ENCODE data around the gene APP. TPM values are rescaled to one million over a fixed set of nuclear protein-coding genes. Genes with fewer than 3 reads are reported as not detected.

APP gene
- total RNA-seq, 4 donors from 2014 or later = 471 to 1,291 (median 672) TPM

DNA sequence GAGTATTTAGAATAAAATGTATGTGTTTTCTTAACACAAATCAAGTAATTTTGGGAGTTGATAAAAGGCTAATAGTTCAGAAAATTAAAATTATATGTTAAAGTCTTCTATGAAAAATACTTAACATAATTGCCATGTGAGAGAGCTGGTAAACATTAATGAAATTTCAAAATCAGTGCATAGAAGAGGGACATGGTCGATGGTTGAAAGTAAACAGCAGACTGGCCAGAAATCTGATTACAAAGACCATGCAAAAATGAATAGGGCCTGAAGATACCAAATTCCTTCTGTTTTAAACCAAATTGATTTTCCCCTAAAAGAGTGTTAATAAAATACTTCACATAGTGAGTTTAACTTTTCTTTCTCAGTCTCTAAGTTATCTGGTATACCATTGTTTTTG, 307.5 kb downstream of the APP start:
- TF ChIP-seq, protein P1, sequence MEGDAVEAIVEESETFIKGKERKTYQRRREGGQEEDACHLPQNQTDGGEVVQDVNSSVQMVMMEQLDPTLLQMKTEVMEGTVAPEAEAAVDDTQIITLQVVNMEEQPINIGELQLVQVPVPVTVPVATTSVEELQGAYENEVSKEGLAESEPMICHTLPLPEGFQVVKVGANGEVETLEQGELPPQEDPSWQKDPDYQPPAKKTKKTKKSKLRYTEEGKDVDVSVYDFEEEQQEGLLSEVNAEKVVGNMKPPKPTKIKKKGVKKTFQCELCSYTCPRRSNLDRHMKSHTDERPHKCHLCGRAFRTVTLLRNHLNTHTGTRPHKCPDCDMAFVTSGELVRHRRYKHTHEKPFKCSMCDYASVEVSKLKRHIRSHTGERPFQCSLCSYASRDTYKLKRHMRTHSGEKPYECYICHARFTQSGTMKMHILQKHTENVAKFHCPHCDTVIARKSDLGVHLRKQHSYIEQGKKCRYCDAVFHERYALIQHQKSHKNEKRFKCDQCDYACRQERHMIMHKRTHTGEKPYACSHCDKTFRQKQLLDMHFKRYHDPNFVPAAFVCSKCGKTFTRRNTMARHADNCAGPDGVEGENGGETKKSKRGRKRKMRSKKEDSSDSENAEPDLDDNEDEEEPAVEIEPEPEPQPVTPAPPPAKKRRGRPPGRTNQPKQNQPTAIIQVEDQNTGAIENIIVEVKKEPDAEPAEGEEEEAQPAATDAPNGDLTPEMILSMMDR (IDR thresholded peaks at IDR 0.05) = no peak
- TF ChIP-seq POLR2A (IDR thresholded peaks at IDR 0.05) = no peak
- no peak for TF ChIP-seq POLR2AphosphoS5 (IDR thresholded peaks at IDR 0.05)
- no peak for TF ChIP-seq EP300 (IDR thresholded peaks at IDR 0.05; ENCODE audit: low read depth)
- H3K9me3 ChIP-seq = no peaks in the 10 kb centered on the region
- peaks cover 0 to 5% (median 2%) of the 10 kb centered on the region in 4 donors for H3K4me1 ChIP-seq
- intact Hi-C loops (cut with DNase I; ENCODE audit: low total_unique reads) = no loop called here
- no peaks in the 10 kb centered on the region for H3K27me3 ChIP-seq
- H3K27ac ChIP-seq = no peak overlapping the region
- DNase-seq = no peak
- no peaks in the 10 kb centered on the region for H3K36me3 ChIP-seq
- 29 to 46% methylated on average over 1 of the region's 1 CpG for WGBS, 2 donors (ENCODE audit: low coverage in 1 of 2)
- no peak overlapping the region for H3K4me3 ChIP-seq
- in situ Hi-C loops (cut with MboI; ENCODE audit: low pct_ligation_motif_present in 1 of 4, low pct_unique_long_range_greater_than_20kb in 1 of 4, low sequenced_read_pairs in 3 of 4) = no loop called here

DNA sequence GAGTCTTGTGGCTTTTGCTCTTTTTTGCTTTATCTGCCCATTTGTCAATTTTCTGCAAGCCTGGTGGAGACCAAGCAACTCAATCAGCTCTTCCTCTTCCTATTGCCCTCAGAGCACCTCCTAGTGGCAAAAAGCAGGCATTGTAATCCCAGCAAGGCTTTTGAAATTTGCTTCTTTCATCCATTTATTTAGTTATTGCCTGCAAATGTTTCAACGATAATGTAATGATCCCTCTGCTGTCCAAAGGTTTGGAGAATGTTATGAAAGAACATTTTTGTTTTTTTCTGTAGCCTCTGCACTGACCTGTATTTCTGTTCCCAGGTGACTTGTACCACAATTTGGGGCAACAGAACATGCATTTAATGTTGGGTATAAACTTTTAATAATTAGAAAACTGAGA, 308.0 kb downstream of the APP start:
- H3K36me3 ChIP-seq = no peaks in the 10 kb centered on the region
- no peaks in the 10 kb centered on the region for H3K9me3 ChIP-seq
- H3K4me1 ChIP-seq = peaks cover 0 to 5% (median 2%) of the 10 kb centered on the region in 4 donors
- H3K4me3 ChIP-seq = no peak overlapping the region
- in situ Hi-C loops (cut with MboI; ENCODE audit: low pct_ligation_motif_present in 1 of 4, low pct_unique_long_range_greater_than_20kb in 1 of 4, low sequenced_read_pairs in 3 of 4) = no loop called here
- TF ChIP-seq, protein P1 (IDR thresholded peaks at IDR 0.05) = peak; percentile 53 to 75 (median 61)
- no peak for TF ChIP-seq POLR2A (IDR thresholded peaks at IDR 0.05)
- intact Hi-C loops (cut with DNase I; ENCODE audit: low total_unique reads) = no loop called here
- peak overlapping the region in 3 of 4 donors; percentile 21 to 57 (median 22) for H3K27ac ChIP-seq
- no peak for DNase-seq
- H3K27me3 ChIP-seq = no peaks in the 10 kb centered on the region
- WGBS, 2 donors (ENCODE audit: low coverage in 1 of 2) = 26 to 38% methylated on average over 1 of the region's 1 CpG

DNA sequence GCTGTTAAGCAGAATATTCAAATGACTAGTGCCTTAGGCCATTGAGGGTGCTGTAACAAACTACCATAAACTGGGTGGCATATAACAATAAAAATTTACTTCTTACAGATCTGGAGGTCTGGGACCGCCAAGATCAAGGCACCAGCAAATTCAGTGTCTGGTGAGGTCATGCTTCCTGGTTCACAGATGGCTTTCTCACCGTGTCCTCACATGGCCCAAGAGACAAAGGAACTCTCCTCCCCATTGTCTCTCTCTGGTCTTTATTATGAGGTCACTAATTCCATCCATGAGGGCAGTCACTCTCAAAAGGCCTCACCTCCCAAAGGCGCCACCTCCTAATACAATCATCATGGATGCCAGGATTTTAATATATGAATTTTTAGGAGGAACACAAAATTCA, 308.5 kb downstream of the APP start:
- WGBS, 2 donors (ENCODE audit: low coverage in 1 of 2) = 30 to 54% methylated on average over 2 to 3 of the region's 3 CpGs

DNA sequence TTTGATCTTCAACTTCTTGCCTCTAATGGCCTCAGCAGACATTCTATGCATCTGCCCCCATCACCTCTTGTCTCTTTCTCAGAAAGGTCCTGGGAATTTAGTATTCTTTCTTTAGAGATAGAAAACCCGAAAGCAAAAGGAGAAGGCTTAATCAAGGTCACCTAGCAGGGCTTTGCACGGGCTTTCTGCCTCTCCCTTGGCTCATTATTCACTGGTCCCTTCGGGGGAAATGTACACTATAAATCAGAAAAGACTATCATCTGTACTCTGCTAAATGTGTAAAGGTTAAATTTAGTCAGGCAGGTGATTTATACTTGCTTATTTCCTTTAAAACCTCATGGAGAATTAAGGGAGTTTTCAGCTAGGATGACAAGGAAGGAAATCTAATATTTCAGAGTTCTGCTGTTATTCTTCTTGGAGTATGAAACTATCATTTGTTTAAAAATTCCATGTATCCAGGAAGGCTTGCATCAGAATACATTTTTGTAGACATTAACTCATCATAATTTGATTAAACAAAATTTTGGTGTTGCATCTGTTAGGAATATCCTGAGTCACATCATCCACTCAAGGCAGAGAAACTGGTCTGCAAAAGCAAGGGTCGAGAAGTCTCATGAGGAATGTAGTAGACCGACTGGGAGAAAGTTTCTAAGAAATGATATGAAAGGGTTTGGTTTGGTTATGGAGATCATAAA, 311.2 kb downstream of the APP start:
- intact Hi-C loops (cut with DNase I; ENCODE audit: low total_unique reads) = no loop called here
- Histone ChIP-seq H3K9me3 (no peaks in the 10 kb centered on the region), H3K27ac (no peak overlapping the region), H3K36me3 (no peaks in the 10 kb centered on the region), H3K4me3 (no peak overlapping the region), H3K4me1 (peaks cover 0 to 11% (median 2%) of the 10 kb centered on the region in 4 donors), H3K27me3 (no peaks in the 10 kb centered on the region)
- DNase-seq = no peak
- TF ChIP-seq POLR2AphosphoS5 (IDR thresholded peaks at IDR 0.05) (no peak), EP300 (IDR thresholded peaks at IDR 0.05; ENCODE audit: low read depth) (no peak), POLR2A (IDR thresholded peaks at IDR 0.05) (no peak)
- TF ChIP-seq, protein P1 (IDR thresholded peaks at IDR 0.05) = no peak
- in situ Hi-C loops (cut with MboI; ENCODE audit: low pct_ligation_motif_present in 1 of 4, low pct_unique_long_range_greater_than_20kb in 1 of 4, low sequenced_read_pairs in 3 of 4) = no loop called here
- 62 to 66% methylated on average over 5 of the region's 5 CpGs for WGBS, 2 donors (ENCODE audit: low coverage in 1 of 2)

More for the DNA sequence above, 308.5 kb downstream of the APP start:
- no peaks in the 10 kb centered on the region for H3K27me3 ChIP-seq
- in situ Hi-C loops (cut with MboI; ENCODE audit: low pct_ligation_motif_present in 1 of 4, low pct_unique_long_range_greater_than_20kb in 1 of 4, low sequenced_read_pairs in 3 of 4) = no loop called here
- H3K36me3 ChIP-seq = no peaks in the 10 kb centered on the region
- no peak overlapping the region for H3K4me3 ChIP-seq
- H3K9me3 ChIP-seq = no peaks in the 10 kb centered on the region
- DNase-seq = peak; percentile 71
- intact Hi-C loops (cut with DNase I; ENCODE audit: low total_unique reads) = no loop called here
- H3K4me1 ChIP-seq = peaks cover 0 to 8% (median 2%) of the 10 kb centered on the region in 4 donors
- TF ChIP-seq, protein P1 (IDR thresholded peaks at IDR 0.05) = no peak
- peak in 1 of 3 donors; percentile 47 for TF ChIP-seq POLR2AphosphoS5 (IDR thresholded peaks at IDR 0.05)
- H3K27ac ChIP-seq = peak overlapping the region in 3 of 4 donors; percentile 21 to 57 (median 22)
